Right lobe of liver (tissue), 4 donors: Measurements from ENCODE around the gene TEP1.

Source experiments
- POLR2A ChIP-seq: fragments of 450-650 bp; IDR thresholded peaks from one replicate; pipeline ENCODE4 v1.6.1; 2017; ENCODE audit warnings: antibody characterized with exemption, mild to moderate bottlenecking
- TF ChIP-seq, protein P1 (sequence below), 4 donors: fragments of 200-600 bp in 3 of 4; fragments of 450-650 bp in 1 of 4; IDR thresholded peaks; one replicate each; pipeline versions ENCODE4 v1.5.1 to v1.8.0; 2016 to 2022; ENCODE audit warnings: antibody characterized with exemption in 4 of 4, mild to moderate bottlenecking in 2 of 4
- donor health status: DM: no; HTN: no; CAD: no.
- donor health status: DM: no; HTN: no; CAD: no.
- donor health status: DM: no; HTN: yes; CAD: no.

DNA sequence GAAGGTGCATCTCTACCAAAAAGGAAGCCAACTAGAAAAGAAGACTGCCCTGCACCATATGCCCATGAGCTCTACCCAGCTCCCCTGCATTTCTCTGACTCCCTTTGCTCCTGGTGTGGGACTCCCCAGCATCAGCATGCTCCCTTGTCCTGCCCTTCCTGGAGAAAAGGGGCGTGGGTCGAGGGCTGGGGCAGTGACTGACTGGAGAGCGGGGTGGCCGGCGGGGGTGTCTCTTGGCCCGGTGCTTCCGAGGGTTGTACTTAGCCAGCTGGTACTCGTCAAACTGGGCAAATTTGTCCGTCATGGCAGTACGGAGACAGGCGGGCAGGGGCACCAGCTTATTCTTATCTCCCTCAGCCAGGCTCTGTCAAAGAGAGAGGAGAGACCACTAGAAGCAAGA is 9.8 kb downstream of the TEP1 start:
- TF ChIP-seq, protein P1, sequence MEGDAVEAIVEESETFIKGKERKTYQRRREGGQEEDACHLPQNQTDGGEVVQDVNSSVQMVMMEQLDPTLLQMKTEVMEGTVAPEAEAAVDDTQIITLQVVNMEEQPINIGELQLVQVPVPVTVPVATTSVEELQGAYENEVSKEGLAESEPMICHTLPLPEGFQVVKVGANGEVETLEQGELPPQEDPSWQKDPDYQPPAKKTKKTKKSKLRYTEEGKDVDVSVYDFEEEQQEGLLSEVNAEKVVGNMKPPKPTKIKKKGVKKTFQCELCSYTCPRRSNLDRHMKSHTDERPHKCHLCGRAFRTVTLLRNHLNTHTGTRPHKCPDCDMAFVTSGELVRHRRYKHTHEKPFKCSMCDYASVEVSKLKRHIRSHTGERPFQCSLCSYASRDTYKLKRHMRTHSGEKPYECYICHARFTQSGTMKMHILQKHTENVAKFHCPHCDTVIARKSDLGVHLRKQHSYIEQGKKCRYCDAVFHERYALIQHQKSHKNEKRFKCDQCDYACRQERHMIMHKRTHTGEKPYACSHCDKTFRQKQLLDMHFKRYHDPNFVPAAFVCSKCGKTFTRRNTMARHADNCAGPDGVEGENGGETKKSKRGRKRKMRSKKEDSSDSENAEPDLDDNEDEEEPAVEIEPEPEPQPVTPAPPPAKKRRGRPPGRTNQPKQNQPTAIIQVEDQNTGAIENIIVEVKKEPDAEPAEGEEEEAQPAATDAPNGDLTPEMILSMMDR (IDR thresholded peaks at IDR 0.05): no peak
- no peak for TF ChIP-seq POLR2A
